Measurements from ENCODE around the gene CTXND1.
"Not testable (repeated sequence)": the region's sequence is repeated elsewhere in the genome, so short reads cannot be mapped to it uniquely, and the experiment has no call there.

CTXND1 gene

DNA sequence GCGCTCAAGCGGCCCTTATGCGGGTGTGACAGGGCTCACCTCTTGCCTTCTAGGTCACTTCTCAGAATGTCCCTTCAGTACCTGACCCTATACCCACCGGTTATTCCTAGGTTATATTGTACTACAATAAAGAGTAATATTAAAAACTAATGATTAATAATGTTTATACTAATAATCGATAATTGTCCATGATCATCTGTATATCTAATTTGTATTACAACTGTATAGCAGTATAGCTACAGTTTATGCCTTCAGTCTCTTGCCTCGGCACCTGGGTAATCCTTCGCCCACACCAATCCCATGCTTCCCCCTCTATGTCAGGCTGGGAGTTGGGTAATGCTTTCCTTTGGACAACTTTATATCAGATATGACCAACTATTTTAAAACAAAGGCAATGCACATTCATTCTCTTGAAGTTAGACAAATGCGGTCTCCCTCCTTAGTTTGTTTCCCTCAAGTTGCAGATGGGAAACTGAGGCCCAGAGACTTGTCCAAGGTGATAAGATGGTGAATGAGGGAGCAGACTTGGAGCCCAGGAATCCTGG, 95.8 kb downstream of the CTXND1 start:
- no peak for DNase-seq

DNA sequence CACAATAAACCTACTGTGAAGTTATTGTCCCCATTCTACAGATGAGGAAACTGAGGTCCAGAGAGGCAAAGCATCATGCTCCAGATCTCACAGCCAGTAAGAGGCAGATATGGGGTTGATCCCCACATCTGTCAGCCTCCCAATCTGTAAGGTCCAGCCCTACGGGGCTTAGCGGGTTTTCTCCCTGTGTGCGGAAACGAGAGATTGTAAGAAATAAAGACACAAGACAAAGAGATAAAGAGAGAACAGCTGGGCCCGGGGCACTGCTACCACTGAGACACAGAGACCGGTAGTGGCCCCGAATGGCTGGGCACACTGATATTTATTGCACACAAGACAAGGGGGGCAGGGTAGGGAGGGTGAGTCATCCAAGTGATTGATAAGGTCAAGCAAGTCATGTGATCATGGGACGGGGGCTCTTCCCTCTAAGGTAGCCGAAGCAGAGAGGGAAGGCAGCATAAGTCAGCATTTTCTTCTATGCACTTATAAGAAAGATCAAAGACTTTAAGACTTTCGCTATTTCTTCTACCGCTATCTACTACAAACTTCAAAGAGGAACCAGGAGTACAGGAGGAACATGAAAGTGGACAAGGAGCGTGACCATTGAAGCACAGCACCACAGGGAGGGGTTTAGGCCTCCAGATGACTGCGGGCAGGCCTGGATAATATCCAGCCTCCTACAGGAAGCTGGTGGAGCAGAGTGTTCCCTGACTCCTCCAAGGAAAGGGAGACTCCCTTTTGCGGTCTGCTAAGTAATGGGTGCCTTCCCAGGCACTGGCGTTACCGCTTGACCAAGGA, 96.4 kb downstream of the CTXND1 start:
- not testable (repeated sequence) for DNase-seq

DNA sequence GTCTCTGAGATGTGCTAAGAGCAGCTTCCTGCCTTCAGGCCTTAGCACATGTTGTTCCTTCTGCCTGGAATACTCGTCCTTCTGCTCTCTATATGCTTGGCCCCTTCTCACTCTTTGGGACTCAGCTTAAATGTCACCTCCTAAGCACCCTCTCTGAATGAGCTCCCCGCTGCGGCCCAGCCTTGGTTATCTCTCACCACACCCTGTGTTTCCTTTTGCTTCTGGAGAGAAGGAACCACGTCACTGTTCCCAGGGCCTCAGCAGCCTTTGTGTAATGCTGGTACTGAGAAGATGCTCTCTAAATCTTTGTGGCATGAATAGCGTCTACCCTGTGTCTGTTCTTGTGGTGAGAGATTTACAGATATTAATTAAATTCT, 97.0 kb downstream of the CTXND1 start:
- no peak for DNase-seq

DNA sequence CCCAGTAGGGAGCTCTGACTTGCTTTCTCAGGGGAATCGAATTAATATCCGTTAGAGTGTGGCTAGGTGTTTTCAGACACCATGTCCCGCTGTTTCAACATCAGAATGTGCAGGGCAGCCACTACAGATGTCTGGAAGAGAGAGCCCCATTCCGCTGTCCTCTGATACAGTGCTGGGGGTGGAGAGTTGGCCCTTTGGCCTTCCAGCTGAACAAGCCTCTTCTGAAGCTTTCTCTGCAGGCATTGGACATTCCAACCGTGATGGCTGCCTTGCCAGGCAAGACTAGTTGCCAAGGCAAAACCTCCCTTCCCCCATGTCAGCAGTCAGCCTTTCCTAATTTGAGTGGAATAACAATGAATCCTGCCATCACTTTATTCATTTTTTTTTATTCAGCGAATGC, 97.7 kb downstream of the CTXND1 start:
- DNase-seq, result no peak

DNA sequence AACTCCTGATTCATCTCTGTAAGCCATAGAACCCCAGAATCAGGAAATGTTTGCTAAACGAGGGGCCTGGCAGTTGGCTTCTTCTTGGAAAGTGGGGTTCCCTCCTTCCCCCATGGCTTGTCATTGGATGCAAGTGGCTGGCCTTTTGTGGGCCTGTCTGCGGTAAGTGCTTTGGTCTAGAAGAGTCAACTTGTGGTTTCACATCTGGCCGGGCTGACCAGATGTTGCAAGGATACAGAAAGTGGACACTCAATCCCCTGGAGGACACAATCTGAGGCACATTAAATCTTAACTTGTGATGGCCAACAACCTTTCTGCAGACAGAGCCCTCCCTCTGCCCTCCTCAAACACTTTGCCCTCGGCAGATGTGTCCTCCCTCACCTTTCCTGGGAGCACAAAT, 98.1 kb downstream of the CTXND1 start:
- no peak for DNase-seq

DNA sequence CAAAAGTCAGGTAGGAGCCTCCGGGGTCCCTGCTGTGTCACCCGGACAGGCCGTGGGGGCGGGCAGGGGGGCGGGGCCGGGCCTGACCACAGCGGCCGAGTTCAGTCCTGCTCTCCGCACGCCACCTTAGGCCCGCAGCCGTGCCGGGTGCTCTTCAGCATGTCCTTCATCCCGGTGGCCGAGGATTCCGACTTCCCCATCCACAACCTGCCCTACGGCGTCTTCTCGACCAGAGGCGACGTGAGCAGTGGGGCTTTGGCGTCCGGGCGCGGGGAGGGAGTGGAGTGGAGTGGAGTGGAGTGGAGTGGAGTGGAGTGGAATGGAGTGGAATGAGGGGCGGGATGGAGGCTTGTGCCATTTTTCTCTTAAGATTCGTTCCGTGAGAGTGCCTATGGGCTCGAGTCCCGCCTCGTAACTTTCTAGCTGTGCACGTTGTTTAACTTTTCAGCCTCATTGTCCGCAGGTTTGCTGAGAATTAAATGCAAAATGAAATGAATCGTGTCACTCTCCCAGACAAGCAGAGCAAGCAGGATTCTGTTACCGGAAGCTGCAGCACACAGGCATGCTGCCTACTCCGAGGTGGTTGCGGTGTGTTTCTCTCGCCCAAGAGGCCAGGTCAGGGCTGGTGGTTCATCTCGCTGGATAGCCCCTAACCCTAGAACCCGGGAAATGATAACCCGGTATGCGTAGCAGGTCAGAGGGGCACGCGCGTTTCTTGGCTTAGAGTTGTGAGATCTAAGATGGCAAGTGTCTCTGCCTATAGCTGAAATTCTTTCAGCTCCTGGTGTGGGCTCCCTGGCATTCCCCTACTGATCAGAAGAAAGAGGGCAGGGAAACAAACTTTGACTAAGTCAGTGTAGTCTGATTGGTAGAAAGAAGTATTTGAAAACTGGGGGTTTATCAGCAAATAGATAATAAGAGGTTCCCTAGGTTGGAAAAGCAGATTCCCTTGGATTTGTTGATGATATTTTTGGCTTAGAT, 98.8 kb downstream of the CTXND1 start, which contains the start of gene FAH:
TSS of gene FAH (plus strand) at position 104 of the 981 bp plus-strand sequence. CDS start at position 160, 56 bp downstream.
- peak; percentile 39 for DNase-seq

DNA sequence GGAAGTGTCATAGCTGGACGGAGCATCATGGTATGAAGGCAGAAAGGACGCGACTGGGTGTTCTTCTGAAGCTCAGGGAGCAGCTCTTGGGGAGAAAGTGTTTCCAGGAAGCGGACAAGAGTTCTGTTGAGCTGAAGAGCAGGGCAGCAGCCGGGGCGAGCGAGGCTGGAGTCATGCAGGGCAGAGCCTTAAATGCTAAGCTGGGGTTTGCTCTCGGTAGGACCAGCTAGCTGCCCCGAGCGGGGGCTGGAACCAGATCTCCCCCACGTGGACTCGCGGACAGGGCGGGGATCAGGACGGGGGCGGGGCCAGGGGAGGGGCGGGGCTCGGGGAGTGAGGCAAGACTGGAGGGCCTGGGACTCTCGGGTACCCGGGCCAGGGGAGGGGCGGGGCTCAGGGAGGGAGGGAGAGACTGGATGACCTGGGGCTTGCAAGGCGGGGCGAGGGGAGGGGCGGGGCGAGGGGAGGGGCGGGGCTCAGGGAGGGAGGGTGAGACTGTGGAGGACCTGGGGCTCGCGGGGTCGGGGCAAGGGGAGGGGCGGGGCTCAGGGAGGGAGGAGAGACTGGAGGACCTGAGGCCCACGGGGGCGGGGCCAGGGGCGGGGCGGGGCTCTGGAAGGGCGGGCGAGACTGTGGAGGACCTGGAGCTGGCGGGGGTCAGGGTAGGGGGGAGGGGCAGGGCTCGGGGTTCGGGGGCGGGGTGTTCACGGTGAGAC, 99.7 kb downstream of the CTXND1 start:
- peak; percentile 63 for DNase-seq

DNA sequence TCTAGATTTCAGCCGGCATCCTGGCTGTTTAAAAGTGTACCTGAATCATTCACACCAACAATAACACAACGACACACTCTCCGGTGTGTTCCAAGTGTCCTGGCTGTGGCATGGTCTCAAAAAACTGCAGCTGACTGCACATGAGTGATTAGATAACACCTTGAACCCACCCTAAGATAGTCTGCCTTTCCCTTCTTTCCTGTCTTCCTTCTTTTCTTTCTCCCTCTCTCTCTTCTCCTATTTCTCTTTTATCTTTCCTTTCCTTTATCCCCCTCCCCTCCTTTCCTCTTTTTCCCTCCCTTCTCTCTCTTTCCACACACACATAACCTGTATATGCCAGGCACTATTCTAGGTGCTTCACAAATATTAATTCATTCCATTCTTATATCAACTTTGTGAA, 100.4 kb downstream of the CTXND1 start:
- DNase-seq, result no peak

DNA sequence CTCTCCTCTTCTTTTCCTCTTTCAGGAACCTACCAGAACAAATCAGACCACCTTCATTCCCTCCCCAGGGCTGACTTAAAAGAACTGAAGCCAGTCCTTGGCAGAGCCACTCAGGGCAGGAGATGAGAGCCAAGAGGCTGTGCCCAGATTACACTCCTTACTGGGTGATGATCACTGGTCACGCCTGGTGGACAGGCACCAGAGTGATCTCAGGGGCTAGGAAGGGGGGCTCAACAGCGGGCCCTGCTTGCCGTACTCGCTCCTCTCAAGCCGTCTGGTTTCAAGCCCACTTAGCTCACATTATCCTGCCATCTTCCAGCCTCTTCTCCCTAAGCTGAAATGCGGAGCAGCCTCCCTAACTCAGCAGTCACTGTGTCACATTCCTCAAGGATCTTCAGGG, 100.9 kb downstream of the CTXND1 start:
- DNase-seq, result no peak
